GM20431 (cell line): ENCODE measurements around the gene HSPB1.

ENCODE experiments used
- in situ Hi-C: fragments of 300-500 bp; cut with MseI, MboI; formaldehyde crosslinking; loops from one replicate; pipeline ENCODE4 v1.15.0; 2020; ENCODE audit warnings: low sequenced_read_pairs; ENCODE audit not compliant: unreplicated experiment

HSPB1 gene

GRCh38 chr7:76352193-76352592 lies 49.7 kb downstream of the HSPB1 start:
- in situ Hi-C loops, result no loop called here

GRCh38 chr7:76353744-76354143 lies 51.3 kb downstream of the HSPB1 start:
- in situ Hi-C loops, result no loop called here
